Measurements from ENCODE around the gene NUDT16L1.

The NUDT16L1 gene

DNA sequence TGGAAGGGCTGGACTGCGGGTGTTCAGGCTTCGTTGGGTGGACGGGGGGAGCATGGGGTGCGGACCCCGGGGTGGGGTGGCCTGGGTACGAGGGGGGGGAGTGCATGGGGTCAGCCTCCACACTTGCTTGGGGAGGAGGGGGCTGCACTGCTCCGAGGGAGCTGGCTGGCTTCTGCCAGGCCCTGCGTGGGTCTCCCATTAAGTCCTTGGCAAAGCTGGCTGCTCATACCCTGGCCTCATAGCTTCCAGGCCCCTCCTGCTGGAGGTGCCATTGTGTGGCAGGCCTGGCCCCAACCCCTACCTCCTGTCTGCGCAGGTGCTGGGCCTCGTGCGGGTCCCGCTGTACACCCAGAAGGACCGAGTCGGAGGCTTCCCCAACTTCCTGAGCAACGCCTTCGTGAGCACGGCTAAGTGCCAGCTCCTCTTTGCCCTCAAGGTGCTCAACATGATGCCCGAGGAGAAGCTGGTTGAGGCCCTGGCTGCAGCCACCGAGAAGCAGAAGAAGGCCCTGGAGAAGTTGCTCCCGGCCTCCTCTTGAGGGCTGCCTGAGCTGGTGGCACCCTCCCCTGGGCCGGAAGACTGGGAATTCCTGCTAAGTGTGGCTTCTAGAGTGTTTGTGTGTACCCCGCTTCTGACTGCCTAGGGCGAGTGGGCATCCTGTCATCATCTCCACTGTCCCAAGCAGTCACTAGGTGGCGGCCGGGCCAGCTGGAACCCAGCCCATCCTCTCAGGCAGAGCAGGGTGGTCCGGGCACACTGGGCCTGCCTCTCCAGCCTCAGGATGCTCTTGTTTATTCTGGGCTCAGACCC lies 1.5 kb downstream of the NUDT16L1 start:
- no peak for DNase-seq (ENCODE audit: low read depth in 2 of 2)

DNA sequence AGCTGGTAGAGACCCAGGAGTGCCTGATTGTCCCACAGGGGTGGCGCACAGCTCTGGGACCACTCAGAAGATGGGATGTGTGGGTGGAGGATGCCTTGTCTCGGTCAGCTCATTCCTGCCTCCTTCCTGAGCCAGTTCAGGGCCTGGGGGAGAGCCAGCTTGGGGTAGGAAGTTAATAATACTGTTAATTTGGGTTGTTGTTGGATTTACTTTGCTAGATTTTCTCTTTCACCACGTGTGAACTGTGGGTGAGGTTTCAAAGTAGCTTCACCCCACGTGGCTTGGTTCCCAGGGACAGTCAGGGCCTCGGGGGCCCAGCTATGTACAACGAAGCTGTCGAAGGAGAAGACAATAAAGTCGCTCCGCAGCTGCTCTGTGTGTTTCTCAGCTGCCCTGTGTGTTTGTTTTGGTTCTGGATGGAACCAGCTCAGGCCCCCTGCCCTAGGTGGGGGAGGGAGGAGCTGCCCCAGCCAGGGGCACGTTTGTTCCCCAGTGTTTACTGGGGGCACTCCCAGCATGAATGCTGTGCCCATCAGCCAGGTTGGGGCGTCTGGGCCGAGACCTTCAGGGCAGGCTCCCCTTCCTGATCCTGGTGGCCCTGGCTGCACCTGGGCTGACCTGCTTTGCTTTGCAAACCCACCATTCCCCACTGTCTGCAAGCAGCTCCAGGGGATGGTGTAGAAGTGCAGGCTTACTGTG lies 2.3 kb downstream of the NUDT16L1 start:
- DNase-seq (ENCODE audit: low read depth in 2 of 2) = no peak

DNA sequence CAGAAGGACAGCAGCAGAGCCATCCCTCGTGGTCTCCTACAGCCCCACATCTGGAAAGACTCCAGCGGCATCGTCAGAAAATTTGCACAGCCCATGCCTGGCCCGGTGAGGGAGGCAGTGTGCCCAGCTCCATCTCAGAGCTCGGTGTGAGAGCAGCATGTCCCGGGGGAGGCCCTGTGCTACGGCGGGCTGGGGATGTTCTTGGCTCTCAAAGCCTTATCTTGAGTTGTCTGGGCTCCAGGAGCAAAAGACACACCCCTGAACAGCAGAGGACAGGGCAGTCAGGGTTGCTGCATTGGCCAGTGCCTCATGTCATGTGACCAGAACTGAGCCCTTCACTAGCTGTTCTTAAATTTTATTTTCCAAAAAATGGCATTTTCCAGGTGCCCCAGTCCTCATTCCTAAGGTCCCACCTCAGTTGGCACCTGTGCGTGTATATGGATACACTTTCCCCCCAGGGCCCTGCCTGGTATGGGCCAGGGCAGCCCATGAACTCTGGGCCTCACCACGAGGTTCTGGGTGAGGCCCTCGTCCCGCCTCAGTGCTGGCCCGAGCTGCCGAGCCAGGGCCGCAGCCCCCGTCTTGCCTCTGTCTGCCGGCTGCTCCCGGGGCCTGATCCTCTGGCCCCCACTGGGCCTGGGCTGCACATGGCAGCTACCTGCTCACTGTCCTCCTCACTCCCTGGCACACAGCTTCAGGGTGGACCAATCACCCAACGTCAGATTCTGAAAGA lies 3.0 kb downstream of the NUDT16L1 start:
- DNase-seq (ENCODE audit: low read depth in 2 of 2) = no peak

DNA sequence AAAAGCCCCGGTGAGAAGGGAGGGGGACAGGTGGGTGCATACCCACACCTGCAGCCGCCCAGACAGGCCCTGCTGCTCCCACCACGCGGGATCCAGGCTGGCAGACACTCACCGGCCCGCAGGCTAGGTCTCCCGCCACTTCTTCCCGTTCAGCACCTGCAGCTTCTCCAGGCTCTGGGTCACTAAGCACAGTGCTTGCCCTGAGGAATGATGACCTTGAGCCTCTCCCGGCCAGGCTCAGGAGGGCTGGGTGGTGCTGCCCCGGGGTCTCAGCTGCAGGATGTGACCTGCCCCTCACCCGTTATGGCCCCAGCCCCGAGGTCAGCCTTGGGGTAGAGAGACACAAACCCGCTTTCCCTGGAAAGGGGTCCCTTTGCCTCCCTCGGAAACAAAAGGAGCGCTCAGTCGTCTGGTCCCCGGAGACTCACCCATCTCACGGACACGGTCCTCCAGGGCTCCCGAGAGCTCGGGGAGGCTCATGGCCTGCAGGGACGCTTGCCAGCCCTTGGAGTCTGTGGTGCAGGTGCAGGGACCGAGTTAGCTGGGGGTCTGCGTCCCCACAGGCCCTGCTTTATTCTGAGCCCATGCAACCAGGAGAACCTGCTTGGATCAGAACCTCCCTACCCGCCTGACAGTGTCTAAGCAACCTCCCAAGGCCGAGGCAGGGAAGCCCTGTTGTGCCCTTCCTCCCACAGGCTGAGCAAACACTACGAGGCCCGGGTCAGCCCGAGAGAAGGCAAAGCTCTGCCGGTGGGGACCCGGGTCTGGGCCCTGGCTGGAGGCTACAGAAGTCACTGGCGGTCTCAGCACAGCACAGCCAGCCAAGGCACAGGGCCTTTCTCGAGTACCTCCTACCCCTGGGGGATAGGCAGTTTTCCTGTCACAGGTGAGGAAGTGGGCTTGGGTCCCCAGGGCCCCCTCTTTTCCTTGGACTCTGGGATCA lies 3.8 kb downstream of the NUDT16L1 start:
- no peak for DNase-seq (ENCODE audit: low read depth in 2 of 2)

DNA sequence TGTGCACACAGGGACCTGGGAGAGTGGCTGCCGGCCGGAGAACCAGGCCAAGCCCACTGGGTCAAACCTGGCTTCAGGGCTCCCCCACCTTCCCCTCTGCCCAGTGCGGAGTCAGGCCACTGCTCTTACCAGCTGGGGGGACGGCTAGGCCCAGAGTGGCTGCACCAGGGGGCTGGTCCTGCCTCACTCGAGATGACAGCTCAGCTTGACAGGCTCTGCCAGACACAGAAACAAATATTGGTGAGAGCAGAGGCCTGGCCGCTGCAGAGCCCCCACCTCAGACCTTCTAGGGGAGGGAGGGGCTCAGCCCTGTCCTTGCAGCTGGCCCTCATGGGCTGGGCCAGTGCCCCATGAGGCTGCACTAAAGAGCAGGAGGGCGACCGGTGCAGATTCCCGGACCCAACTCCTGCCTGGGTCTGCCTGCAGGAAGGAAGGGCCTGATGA lies 4.5 kb downstream of the NUDT16L1 start:
- no peak for DNase-seq (ENCODE audit: low read depth in 2 of 2)

DNA sequence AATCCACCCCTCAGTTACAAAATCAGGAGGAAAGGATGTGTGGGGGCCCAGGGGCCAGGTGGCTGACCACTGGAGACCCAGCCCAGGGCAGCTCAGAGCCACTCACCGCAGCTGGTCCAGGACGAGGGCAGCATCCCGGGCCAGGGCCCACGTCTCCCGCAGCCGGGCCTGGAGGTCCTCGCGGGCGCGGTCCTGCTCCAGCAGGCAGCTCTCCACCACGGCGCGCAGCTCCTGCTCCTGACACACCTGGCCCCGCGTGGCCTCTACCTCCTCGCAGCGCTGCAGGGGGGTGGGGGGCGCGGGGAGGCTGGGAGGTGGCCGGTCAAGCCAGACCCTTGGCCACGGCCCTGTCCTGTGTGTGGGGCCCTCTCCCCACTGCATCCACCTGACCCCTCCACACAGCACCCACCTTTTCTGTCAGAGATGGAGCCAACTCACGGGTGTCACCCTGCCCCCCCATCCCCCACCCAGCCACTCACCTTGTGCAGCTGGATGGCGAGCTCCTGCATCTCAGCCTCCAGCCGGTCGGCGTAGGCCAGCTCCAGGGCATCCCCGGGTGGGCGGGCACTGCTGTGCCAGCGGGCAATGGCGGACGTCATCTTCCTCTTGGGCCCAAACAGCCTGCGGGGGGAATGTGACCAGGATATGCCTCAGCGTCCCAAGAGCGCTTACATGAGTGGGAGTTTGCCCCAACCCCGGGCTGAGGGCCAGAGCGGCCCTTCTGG lies 5.1 kb downstream of the NUDT16L1 start:
- no peak for DNase-seq (ENCODE audit: low read depth in 2 of 2)

DNA sequence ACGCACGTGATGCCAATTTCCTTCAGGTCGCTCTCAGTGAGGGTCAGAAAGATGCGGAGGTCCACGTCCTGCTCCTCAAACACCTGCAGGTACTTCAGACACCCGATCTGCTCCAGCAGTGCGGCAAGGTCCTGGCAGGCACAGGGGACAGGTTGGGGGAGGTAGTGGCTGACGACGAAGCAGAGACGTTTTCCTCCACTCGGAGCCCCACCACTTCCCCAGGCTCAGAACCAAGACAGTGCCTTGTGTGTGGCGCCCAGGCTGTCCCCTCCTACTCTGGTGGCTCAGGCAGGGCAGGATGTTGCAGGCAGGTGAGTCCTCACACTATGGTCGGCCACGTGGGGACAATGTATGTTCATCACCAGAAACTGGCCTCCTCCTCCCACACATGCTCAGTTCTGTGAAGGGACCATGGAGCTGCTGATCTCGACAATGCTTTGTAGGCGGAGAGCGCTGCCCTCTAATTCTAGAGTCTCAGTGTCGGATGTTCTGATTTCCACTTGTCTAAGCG lies 5.7 kb downstream of the NUDT16L1 start:
- DNase-seq (ENCODE audit: low read depth in 2 of 2) = no peak

DNA sequence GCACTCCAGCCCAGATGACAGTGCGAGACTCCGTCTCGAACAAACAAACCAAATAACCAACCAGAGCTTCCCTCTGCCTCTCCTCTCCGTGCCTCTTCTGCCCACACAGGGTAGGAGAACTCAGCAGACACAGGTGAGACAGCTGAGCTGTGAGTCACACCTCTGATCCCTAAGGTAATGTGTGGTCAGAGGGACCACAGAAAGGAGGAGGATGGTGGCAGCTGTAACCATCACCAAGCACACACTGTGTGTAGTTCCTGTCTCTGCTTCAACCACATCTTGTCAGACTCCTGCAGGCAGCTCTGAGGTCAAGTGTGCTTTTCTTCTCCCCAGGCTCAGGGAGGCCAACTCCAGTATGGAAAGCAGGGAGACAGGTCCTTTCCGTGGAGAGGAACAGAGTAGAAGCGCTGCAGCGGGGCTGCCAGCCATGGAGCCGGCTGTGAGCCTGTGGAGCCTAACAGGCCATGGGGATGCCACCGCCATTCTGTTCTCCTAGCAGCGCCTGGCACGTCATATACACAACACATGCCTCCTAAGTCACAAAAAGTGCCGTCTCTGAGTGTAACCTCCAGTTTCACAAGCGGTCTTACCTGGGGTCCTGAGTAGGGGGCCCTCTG lies 7.1 kb downstream of the NUDT16L1 start:
- DNase-seq (ENCODE audit: low read depth in 2 of 2) = no peak

DNA sequence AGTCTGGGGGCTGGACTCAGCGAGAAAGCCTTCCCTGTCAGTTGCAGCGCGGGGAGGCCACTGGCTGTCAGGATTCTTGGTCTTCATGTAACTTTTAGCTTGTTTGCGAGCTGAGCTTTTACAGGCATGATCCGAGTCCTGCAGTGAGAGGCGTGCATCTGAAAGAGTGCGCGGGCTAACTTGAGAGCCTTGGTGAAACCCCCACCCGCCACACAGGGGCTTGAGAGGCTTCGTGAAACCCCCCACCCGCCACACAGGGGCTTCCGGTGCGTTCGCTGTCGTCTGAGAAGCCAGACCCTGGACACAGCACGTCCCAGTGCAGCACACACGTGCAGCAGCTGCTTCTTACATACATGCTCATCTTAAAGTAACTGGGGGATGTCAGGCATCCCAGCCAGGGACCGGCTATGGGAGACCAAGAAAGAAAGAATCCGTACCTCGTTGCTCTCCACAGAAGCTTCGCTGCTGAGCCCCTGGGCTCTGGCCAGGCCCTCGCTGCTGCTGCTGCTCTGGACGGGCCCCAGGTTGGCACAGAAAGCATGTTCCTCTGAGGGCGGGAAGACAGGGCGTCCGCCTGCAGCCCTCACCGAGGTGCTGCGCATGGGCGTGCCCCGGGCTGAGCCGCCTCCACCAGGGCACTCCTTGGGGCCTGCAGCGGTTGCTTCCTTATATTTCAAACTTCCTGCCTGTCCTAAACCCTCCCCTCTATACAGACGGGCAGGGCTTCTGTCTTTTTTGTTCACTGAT lies 7.8 kb downstream of the NUDT16L1 start:
- no peak for DNase-seq (ENCODE audit: low read depth in 2 of 2)

DNA sequence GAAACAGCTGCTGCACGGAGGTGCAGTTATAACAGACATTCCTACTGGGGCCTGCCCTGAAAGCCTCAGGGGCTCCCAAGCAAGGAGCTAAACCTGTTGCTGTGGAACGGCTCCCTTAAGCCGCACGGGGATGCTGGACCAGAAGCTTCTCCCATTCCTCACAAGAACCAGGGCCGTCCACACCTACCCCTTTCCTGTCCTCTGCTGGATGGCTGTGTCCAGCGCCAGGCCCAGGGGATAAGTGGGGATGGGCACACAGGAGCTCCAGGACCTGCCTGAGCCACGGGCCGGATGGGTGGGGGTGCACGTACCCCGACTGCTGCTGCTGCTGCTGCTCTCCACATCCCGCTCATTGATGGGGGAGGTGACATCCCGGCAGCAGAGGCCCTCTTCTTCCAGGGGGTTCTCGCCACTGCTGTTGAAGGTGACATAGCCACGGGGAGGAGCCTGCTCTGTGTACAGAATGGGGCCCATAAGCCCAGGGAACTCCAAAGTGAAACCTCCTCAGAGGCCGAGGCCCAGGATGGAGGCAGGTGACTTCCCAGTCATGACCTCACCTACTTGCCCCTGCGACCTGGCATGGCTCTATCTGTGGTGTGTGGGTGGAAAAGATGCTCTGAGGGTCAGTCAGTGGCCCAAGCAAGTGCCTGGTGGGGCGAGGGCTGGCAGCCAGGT lies 8.6 kb downstream of the NUDT16L1 start:
- DNase-seq (ENCODE audit: low read depth in 2 of 2) = no peak

DNA sequence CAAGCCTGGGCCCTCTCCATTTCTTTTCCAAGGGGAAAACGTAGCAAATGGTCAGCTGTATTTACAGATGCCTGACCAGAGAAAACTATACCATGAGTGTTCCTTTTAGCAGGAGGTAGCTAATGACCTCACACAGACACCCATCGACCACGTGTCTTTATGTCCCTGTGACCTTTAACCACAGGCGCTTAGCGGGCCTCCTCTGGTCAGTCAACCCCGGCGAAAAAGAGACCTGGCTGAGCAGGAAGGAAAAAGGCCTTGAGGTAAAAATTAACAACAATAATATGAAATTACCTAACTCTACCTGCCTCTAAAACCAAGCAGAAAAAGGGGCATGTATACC lies 9.1 kb downstream of the NUDT16L1 start:
- DNase-seq (ENCODE audit: low read depth in 2 of 2) = no peak

DNA sequence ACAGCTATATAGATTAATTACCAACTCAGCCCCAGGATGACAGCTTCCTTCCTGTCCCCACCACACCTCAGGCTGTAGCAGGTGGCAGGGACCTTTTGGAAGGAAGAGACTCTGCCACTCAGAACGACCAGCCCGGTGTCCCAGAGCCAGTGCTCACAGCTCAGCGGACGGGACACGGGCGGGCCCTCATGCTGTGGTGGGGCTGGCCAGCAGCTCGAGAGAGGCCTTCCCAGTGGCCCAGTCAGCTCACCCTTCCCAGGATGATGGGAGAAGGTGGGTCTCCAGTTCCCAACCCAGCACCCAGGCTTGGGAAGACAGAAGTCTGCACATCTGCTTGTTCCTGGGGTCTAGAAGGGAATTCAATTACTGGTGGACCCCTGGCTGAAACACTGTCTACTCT lies 10.5 kb downstream of the NUDT16L1 start:
- no peak for DNase-seq (ENCODE audit: low read depth in 2 of 2)

DNA sequence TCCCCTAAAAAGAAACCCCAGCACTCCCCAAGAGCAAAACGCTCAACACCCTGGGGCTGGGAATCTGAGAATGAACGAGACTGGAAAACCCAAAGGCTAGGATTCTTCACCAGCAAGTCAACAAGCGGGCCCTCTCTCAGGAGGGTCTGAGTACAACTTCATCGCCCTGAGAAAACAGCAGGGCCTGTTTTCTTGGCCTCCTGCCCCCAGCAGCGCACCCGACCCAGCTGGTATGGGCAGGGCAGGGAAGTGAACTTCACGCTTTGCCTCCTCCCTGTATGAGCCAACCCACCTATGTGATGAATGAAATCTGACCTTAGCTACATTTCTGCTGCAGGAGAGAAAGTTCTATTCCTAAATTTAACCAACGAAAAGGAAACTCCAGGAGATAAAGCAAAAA lies 11.1 kb downstream of the NUDT16L1 start:
- no peak for DNase-seq (ENCODE audit: low read depth in 2 of 2)

DNA sequence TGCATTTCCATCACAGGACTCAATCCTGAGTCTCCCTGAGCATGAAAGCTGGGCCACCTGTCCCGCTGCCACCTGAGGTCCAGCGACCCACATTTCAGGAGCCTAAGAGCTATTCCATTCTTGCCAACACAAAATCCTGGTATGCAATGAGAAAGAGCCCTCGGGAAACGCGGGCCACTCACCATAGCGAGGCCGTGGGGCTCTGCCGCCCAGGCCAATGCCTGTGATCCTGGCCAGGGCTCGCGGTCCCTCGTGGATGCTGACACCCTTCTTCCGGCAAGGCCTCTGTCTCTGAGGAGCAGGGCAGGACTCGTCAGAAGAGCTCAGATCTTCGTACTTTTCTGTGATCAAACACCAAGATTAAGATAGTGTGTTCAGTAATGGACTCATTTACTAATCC lies 11.6 kb downstream of the NUDT16L1 start:
- no peak for DNase-seq (ENCODE audit: low read depth in 2 of 2)

DNA sequence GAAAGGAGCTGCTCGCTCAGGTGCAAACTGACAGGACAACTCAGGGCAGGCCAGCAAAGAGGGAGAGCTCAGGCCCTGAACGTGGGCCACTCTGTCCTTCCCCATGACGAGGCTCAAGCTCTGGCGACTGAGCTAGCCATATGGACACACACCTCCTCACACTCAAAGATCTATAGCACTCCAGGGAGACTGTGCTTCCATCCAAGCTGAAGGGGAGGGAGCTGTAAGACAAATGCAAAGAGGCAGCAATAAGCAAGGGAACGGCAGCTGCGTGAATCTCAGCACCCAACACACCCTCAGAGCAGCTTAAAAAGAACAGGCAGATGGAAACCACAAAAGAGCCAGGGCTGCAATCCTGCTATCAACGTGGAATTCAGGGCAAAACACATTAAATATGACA lies 13.5 kb downstream of the NUDT16L1 start:
- DNase-seq (ENCODE audit: low read depth in 2 of 2) = no peak

DNA sequence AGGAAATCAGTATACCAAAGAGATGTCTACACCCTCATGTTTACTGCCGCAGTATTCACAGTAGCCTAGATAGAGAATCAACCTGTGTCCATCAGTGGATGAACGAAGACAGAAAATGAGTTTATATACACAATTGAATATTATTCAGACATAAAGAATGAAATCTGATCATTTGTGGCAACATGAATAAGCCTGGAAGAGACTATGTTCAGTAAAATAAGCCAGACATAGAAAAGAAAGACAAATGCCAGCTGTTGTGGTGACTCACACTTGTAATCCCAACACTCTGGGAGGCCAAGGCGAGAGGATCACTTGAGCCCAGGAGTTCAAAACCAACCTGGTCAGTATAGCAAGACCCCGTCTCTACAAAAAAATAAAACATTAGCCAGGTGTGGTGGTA lies 16.1 kb downstream of the NUDT16L1 start:
- no peak for DNase-seq (ENCODE audit: low read depth in 2 of 2)

DNA sequence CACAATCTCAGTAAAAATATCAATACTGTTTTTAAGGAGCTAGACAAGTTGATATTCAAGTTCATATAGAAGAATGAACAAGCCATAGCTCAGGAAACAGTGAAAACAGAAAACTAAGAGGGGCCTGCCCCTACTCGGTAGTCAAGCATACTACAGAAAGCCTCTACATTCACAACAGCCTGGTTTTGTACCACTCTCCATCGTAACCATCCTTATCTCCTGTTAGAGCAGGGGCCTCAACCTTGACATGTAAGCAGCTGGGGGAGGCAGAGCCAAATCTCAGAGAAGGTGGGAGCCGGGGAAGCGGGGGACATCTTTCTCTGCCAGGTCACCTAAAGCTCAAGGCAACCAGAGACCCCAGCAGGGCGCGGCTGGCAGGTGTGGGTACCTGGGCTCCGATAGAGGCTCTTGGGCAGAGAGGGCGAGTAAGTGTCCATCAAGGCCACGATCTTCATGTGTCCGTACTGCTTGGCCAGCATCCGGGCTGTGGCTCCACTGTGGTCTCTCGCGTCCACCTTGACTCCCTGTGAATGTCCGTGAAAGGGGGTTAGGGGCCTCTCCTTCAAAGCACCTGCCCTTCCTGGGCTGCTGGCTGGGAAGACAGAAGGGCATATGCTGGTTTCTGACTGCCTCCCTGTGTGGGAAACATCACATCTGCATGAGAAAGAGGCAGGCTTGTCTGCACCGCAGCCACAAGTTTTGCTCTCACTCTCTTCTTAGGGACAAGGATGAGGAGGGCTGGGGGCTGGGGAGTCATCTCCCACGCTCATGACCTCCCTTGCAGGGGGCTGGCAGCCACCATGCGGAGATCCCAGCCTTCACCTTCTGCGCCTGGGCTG lies 20.5 kb downstream of the NUDT16L1 start:
- DNase-seq (ENCODE audit: low read depth in 2 of 2) = no peak

DNA sequence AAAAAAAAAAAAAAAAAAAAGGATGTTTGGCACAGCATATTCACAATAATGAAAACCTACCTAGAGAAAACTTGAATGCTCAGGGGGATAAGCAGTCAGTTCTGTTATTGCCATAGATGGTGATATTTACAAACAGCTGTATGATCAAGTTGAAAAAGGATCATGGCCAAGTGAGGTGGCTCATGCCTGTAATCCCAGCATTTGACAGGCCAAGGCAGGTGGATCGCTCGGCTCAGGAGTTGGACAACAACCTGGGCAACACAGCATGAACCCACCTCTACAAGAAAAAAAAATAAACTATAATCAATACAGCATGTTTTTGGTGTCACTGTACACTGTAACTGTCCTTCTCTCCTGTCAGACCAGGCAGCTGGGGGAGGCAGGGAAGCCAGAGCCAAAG lies 21.6 kb downstream of the NUDT16L1 start:
- no peak for DNase-seq (ENCODE audit: low read depth in 2 of 2)

Data from stimulated activated CD4-positive, alpha-beta T cell treated with anti-CD3 and anti-CD28 coated beads, Interleukin-15, amount 100 ng/mL, for 48 hours (primary cell).